HAP-1 (cell line): Measurements from ENCODE around the gene TBC1D30.

ENCODE experiments used
- DNase-seq, 2 experiments: peaks; one replicate each; pipeline ENCODE4 v3.0.0-alpha.2; 2016 to 2020; ENCODE audit warnings: low spot score in 2 of 2
- H3K27me3 ChIP-seq: fragments of 250-450 bp; sonication (Bioruptor Pico); 2 replicates; pipeline ENCODE4 v1.5.1; 2020; ENCODE audit warnings: low read depth, mild to moderate bottlenecking, moderate library complexity
- H3K36me3 ChIP-seq: fragments of 250-450 bp; sonication (Bioruptor Pico); replicated peaks from 2 replicates; pipeline ENCODE4 v1.5.1; 2020; ENCODE audit warnings: mild to moderate bottlenecking
- H3K4me1 ChIP-seq: fragments of 250-450 bp; sonication (Bioruptor Pico); 2 replicates; pipeline ENCODE4 v1.5.1; 2020; ENCODE audit warnings: mild to moderate bottlenecking
- H3K4me3 ChIP-seq: fragments of 250-450 bp; sonication (Bioruptor Pico); 2 replicates; pipeline ENCODE4 v1.5.1; 2020; ENCODE audit warnings: mild to moderate bottlenecking, moderate library complexity
- H3K9me3 ChIP-seq: fragments of 250-450 bp; sonication (Bioruptor Pico); 2 replicates; pipeline ENCODE4 v1.5.1; 2020; ENCODE audit warnings: mild to moderate bottlenecking, moderate library complexity
- in situ Hi-C: fragments of 300-500 bp; cut with MboI; formaldehyde crosslinking; loops from 3 replicates; pipeline ENCODE4 v1.14.3; 2020; ENCODE audit warnings: low sequenced_read_pairs, inconsistent platforms, mixed read lengths

The TBC1D30 gene

DNA sequence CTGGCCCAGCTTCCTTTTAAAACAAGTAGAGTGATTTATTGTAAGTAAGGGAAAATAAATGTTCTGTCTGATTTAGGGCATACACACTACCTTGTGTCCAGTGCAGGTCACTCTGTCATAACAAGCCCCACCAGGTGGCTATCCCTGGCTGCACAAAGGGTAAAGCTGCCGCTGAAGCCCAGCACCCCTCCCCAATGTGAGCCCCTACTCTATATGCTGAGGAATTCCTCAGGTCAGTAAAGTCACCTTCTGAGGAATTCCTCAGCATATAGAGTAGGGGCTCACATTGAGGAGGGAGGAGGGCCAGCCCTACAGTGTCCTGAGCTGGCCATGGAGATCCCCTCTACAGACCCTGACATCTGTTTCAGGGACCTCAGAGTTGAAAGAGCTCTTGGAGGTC lies 67.2 kb downstream of the TBC1D30 start:
- H3K9me3 ChIP-seq = no peaks in the 10 kb centered on the region
- no peak for DNase-seq
- H3K27me3 ChIP-seq = peaks cover 4% of the 10 kb centered on the region; the same call in 1 of the 2 replicates
- in situ Hi-C loops = loop anchor here (5.0 kb wide), 1 partner anchor 231 kb away; the partner anchor contains the start of gene WIF1
- no peaks in the 10 kb centered on the region for H3K36me3 ChIP-seq
- peaks cover 16% of the 10 kb centered on the region for H3K4me1 ChIP-seq
- no peak overlapping the region for H3K4me3 ChIP-seq

GRCh38 chr12:64892561-64892960 lies 68.1 kb downstream of the TBC1D30 start:
- no peak overlapping the region for H3K4me3 ChIP-seq
- H3K36me3 ChIP-seq = no peaks in the 10 kb centered on the region
- H3K4me1 ChIP-seq = peaks cover 16% of the 10 kb centered on the region
- no peak for DNase-seq
- no peaks in the 10 kb centered on the region for H3K9me3 ChIP-seq
- peaks cover 4% of the 10 kb centered on the region; the same call in 1 of the 2 replicates for H3K27me3 ChIP-seq
- in situ Hi-C loops = loop anchor here (5.0 kb wide), 1 partner anchor 230 kb away; the partner anchor contains the start of gene WIF1

DNA sequence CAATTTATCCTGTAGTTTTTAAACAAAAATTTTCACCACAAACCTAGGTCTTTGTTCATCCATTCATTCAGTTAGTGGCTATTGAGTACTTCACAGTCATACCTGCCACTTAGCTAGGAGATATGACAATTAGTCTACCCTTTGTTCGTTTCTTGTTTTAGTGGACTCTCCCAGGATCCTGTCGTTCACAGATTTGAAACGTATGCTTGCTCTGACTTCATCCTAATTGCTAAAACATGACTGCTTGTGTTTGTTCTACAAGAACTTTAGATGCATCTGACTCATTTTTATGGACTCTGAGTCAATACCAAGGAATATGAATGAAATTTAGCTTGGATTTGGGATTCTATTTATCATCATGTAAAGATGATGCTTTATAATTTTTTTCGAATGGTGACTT lies 69.5 kb downstream of the TBC1D30 start:
- DNase-seq = peak in 1 of 2 experiments; percentile 17
- in situ Hi-C loops = loop anchor here (5.0 kb wide), 1 partner anchor 228 kb away; the partner anchor contains the start of gene WIF1
- Histone ChIP-seq H3K36me3 (no peaks in the 10 kb centered on the region), H3K9me3 (no peaks in the 10 kb centered on the region), H3K27me3 (peaks cover 4% of the 10 kb centered on the region; the same call in 1 of the 2 replicates), H3K4me1 (peaks cover 16% of the 10 kb centered on the region), H3K4me3 (no peak overlapping the region)

DNA sequence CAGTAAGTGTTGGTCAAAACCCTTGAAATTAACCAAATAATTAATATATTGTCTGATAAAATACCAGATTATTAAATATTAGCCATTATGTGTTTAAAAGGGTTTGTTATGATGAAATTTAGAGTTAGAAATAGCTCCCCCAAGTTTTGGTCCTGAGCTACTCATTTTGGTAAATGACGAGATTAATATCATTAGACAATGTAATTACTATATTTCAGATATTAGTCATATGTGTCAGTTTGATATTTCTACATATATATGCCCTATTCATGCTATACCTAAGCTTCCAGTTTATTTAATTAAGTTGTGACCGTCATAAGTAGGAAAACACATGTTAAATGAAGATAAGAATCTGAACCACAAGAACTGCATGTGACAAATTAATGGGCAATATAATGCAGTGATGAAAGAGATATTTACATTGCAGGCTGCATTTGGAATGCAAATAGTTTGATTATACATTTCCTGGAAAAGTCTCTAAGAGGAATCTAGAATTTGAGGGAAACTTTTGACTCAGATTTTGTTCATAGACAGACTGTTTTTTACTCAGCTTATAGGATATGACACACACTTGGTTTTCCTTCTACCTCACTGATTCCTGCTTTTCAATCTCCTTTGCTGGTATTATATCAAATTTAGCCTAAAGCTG lies 70.5 kb downstream of the TBC1D30 start:
- Histone ChIP-seq H3K27me3 (peaks cover 4% of the 10 kb centered on the region; the same call in 1 of the 2 replicates), H3K36me3 (no peaks in the 10 kb centered on the region), H3K9me3 (no peaks in the 10 kb centered on the region), H3K4me3 (no peak overlapping the region), H3K4me1 (peaks cover 12% of the 10 kb centered on the region)
- in situ Hi-C loops = loop anchor here (5.0 kb wide), 1 partner anchor 227 kb away; the partner anchor contains the start of gene WIF1
- no peak for DNase-seq

- H3K4me1 ChIP-seq = peaks cover 12% of the 10 kb centered on the region
- peaks cover 4% of the 10 kb centered on the region; the same call in 1 of the 2 replicates for H3K27me3 ChIP-seq
- H3K4me3 ChIP-seq = no peak overlapping the region
- in situ Hi-C loops = no loop called here
- no peaks in the 10 kb centered on the region for H3K36me3 ChIP-seq
- no peak for DNase-seq
- no peaks in the 10 kb centered on the region for H3K9me3 ChIP-seq
Observed at GRCh38 chr12:64895526-64895925, 71.1 kb downstream of the TBC1D30 start.

DNA sequence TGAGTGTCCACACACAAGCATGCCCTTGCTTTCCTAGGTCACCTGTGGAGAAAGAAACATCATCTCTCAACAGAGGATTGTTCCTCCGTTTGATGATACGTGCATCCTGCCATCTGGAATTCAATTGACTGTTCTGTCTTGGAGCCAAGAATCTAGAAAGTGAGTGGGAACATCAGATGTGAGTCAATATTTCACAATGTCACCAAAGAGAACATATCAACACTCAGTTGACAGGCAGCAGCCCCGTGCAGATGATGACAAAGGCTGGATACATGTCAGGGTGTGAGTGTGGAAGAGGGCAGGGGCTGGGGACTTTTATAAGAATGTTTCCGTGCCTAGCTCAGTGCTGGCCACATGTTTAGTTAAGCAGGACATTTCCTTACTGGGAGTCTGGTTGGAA lies 76.1 kb downstream of the TBC1D30 start:
- DNase-seq = no peak
- H3K27me3 ChIP-seq = peaks cover 7% of the 10 kb centered on the region
- no peak overlapping the region for H3K4me3 ChIP-seq
- no peaks in the 10 kb centered on the region for H3K9me3 ChIP-seq
- in situ Hi-C loops = no loop called here
- no peaks in the 10 kb centered on the region for H3K4me1 ChIP-seq
- no peaks in the 10 kb centered on the region for H3K36me3 ChIP-seq

GRCh38 chr12:64903479-64904152 lies 79.2 kb downstream of the TBC1D30 start:
- Histone ChIP-seq H3K4me1 (no peaks in the 10 kb centered on the region), H3K36me3 (no peaks in the 10 kb centered on the region), H3K4me3 (no peak overlapping the region), H3K9me3 (no peaks in the 10 kb centered on the region), H3K27me3 (peaks cover 3% of the 10 kb centered on the region)
- in situ Hi-C loops = no loop called here
- DNase-seq = no peak

- in situ Hi-C loops = no loop called here
Observed at GRCh38 chr12:64907097-64907496, 82.7 kb downstream of the TBC1D30 start.

DNA sequence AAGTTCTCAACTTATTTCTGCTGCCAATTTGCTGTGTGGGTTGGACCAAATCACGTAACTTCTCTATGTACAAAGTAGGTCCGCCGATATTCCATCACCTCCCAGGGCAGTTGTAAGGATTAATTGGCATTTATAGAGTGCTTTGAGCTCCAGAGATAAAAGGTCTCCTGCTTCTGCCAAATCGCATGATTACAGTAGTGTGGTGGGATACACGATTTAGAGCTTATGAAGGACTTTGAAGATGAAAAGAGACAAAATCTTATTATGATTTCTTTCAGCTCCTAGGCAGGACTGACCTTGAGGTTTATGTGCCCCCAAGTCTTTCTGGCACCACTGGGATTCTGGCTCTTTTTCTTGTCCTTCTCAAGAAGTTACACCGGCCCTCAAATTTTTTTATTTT lies 84.7 kb downstream of the TBC1D30 start:
- in situ Hi-C loops = no loop called here

More at GRCh38 chr12:64907097-64907496, 82.7 kb downstream of the TBC1D30 start:
- Histone ChIP-seq H3K4me1 (no peaks in the 10 kb centered on the region), H3K36me3 (no peaks in the 10 kb centered on the region), H3K27me3 (peaks cover 9% of the 10 kb centered on the region), H3K9me3 (no peaks in the 10 kb centered on the region), H3K4me3 (no peak overlapping the region)
- no peak for DNase-seq

GRCh38 chr12:64911081-64911480 lies 86.6 kb downstream of the TBC1D30 start:
- peaks cover 8% of the 10 kb centered on the region for H3K27me3 ChIP-seq
- no peak overlapping the region for H3K4me3 ChIP-seq
- no peaks in the 10 kb centered on the region for H3K4me1 ChIP-seq
- no peaks in the 10 kb centered on the region for H3K36me3 ChIP-seq
- H3K9me3 ChIP-seq = no peaks in the 10 kb centered on the region
- in situ Hi-C loops = no loop called here
- no peak for DNase-seq

More for the DNA sequence above, 84.7 kb downstream of the TBC1D30 start:
- Histone ChIP-seq H3K4me3 (no peak overlapping the region), H3K4me1 (no peaks in the 10 kb centered on the region), H3K9me3 (no peaks in the 10 kb centered on the region), H3K27me3 (peaks cover 6% of the 10 kb centered on the region), H3K36me3 (no peaks in the 10 kb centered on the region)
- no peak for DNase-seq

DNA sequence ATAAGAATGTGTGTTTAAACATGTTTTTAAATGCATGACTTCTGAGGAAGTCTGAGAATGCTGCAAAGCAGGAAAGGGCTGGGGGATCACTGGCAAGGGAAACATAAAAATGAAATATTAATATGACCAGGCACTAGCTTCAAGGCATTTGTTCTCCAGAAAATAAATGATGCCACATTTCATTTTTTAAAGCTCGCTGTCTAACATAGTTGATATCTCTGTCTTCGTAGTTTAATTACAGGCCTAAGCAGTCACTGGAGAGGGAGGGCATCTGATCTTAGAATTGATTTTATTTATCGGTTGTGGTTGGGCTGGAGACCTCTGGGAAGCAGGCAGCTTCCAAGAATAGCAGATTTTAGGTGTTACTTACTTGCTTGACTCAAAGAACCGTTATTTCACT lies 87.5 kb downstream of the TBC1D30 start:
- in situ Hi-C loops = no loop called here

DNA sequence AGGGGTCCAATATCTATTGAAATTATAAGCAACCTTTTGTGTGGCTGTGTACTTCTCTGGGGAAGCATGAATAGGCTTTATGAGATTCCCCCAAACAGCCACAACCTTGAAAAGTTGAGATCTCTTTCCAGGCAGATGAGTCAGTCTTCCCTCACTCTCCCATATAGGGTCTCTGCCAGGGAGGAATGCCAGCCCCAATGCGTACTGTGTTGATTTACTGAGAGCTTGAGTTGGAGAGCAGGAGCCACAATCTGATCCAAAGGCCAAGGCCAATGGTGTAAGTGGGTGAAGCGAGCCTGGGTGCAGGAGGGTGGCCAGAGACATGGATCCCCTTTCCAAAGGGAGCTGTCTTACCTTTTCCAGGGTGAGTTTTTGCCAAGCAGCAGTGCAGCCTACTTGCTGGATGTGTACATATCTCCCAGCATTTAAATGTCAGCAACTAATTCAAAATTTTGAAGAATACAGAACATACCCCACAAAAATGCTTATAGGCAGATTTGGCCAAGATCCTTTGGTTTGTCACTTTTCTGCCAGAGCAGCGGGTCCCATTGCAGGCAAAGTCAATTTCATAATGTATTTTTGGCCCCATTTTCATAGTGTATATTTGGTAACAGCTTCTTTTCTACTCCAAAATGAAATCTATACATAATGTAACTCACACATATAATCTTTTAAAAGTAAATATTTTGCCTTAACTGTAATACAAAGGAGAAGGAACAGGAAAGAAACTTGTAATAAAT lies 88.2 kb downstream of the TBC1D30 start:
- in situ Hi-C loops = no loop called here
- Histone ChIP-seq H3K9me3 (no peaks in the 10 kb centered on the region), H3K4me3 (no peak overlapping the region), H3K36me3 (no peaks in the 10 kb centered on the region), H3K27me3 (peaks cover 9% of the 10 kb centered on the region), H3K4me1 (no peaks in the 10 kb centered on the region)
- DNase-seq = no peak

More for the DNA sequence above, 87.5 kb downstream of the TBC1D30 start:
- no peaks in the 10 kb centered on the region for H3K4me1 ChIP-seq
- H3K36me3 ChIP-seq = no peaks in the 10 kb centered on the region
- no peak for DNase-seq
- no peak overlapping the region for H3K4me3 ChIP-seq
- H3K27me3 ChIP-seq = peaks cover 9% of the 10 kb centered on the region
- no peaks in the 10 kb centered on the region for H3K9me3 ChIP-seq

DNA sequence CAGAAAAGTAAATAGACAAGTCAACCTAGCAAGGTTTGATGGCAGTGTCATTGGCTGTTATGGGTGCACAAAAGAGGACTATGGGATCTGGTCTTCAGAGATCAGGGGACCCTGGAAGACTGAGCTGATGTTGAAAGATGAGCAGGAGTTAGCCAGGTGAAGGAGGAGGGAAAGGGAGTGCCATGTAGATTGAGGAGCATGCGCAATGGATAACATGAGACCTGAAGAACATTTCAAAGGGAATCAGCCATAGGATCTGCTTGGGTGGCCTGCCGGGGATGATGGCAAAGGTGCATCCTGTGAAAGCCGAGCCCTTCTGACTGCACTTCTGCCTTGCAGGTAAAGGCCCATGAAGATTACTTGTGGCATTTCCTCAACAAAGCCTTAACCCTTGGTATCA lies 90.8 kb downstream of the TBC1D30 start:
- H3K27me3 ChIP-seq = peaks cover 17% of the 10 kb centered on the region
- H3K4me3 ChIP-seq = no peak overlapping the region
- no peaks in the 10 kb centered on the region for H3K4me1 ChIP-seq
- DNase-seq = no peak
- H3K36me3 ChIP-seq = no peaks in the 10 kb centered on the region
- in situ Hi-C loops = no loop called here
- no peaks in the 10 kb centered on the region for H3K9me3 ChIP-seq
